ENCODE measurements around the gene DDX43. TPM values are rescaled to one million over a fixed set of nuclear protein-coding genes. Genes with fewer than 3 reads are reported as not detected.

The DDX43 gene
- total and polyA plus RNA-seq, 4 donors, result 0.13 to 0.75 (median 0.22) TPM

DNA sequence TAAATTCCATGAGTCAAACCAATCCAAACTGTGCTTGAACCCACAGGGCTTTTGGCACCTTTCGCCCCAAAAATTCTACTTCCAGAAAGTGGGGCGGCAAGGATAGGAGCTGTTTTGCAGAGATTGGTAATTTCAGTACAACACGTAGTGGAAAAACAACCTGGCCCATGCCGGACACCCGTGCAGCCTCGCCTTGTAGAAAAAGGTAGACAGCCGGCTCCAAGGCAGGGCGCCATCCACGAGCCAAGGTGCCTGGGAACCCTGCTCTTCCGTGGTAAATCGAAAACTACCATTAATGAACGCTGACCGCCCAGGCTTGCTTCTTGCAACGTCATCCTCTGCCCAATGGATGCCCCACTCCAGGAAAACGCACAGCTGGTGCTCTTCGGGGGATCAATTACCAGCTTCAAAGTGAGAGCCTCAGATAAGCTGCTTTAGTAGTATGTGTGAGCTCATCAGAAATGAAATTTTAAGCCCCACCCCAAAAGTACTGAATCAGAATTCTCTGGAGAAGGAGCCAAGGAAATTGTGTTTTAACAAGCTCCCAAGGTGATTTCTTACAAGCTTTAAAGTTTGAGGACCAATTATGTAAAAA lies 26.8 kb upstream of the DDX43 start:
- Histone ChIP-seq H3K4me1 (ENCODE audit: control insufficient read depth in 4 of 4, insufficient read depth in 4 of 4, low read length in 3 of 4) (no peaks in the 10 kb centered on the region), H3K36me3 (ENCODE audit: control insufficient read depth in 4 of 4, insufficient read depth in 3 of 4, low read depth in 1 of 4, low read length in 3 of 4) (no peaks in the 10 kb centered on the region), H3K27ac (ENCODE audit: low read depth in 1 of 2, low read length in 2 of 2) (no peak overlapping the region), H3K9me3 (ENCODE audit: control insufficient read depth in 4 of 4, low read length in 3 of 4) (peaks cover 0 to 7% (median 3%) of the 10 kb centered on the region in 4 donors), H3K9ac (ENCODE audit: low read depth in 1 of 2, low read length in 2 of 2) (no peak overlapping the region), H3K27me3 (ENCODE audit: control insufficient read depth in 4 of 4, insufficient read depth in 4 of 4, low read length in 3 of 4) (no peaks in the 10 kb centered on the region), H3K4me3 (ENCODE audit: low read depth in 1 of 3, low read length in 3 of 3) (no peak overlapping the region)
- no peak for DNase-seq (ENCODE audit: low spot score)
- WGBS, result 70% methylated on average over 16 of the region's 16 CpGs
- TF ChIP-seq NR2F2 (IDR thresholded peaks at IDR 0.05) (no peak), JUND (IDR thresholded peaks at IDR 0.05) (no peak), EGR1 (IDR thresholded peaks at IDR 0.05; ENCODE audit: low read depth in 2 of 2) (no peak), TAF1 (conservative IDR thresholded peaks at IDR 0.05) (no peak), HNF4G (IDR thresholded peaks at IDR 0.05) (no peak), SP1 (IDR thresholded peaks at IDR 0.05) (no peak), ZBTB33 (IDR thresholded peaks at IDR 0.05) (no peak), FOXA1 (IDR thresholded peaks at IDR 0.05) (no peak), FOXA2 (IDR thresholded peaks at IDR 0.05) (no peak), ATF3 (IDR thresholded peaks at IDR 0.05) (no peak), YY1 (IDR thresholded peaks at IDR 0.05) (no peak), MAX (IDR thresholded peaks at IDR 0.05) (no peak), GABPA (IDR thresholded peaks at IDR 0.05 in 1 of 2, conservative IDR thresholded peaks at IDR 0.05 in 1 of 2) (no peak), RXRA (IDR thresholded peaks at IDR 0.05) (no peak), CTCF (IDR thresholded peaks at IDR 0.05; ENCODE audit: low read depth, low read length, missing input control) (no peak), HNF4A (conservative IDR thresholded peaks at IDR 0.05) (no peak)

- Histone ChIP-seq H3K9me3 (ENCODE audit: control insufficient read depth in 4 of 4, low read length in 3 of 4) (peaks cover 0 to 7% (median 3%) of the 10 kb centered on the region in 4 donors), H3K27me3 (ENCODE audit: control insufficient read depth in 4 of 4, insufficient read depth in 4 of 4, low read length in 3 of 4) (no peaks in the 10 kb centered on the region), H3K9ac (ENCODE audit: low read depth in 1 of 2, low read length in 2 of 2) (no peak overlapping the region), H3K4me3 (ENCODE audit: low read depth in 1 of 3, low read length in 3 of 3) (no peak overlapping the region), H3K27ac (ENCODE audit: low read depth in 1 of 2, low read length in 2 of 2) (no peak overlapping the region), H3K36me3 (ENCODE audit: control insufficient read depth in 4 of 4, insufficient read depth in 3 of 4, low read depth in 1 of 4, low read length in 3 of 4) (no peaks in the 10 kb centered on the region), H3K4me1 (ENCODE audit: control insufficient read depth in 4 of 4, insufficient read depth in 4 of 4, low read length in 3 of 4) (no peaks in the 10 kb centered on the region)
- no peak for DNase-seq (ENCODE audit: low spot score)
- no peak for TF ChIP-seq FOXA1 (IDR thresholded peaks at IDR 0.05)
- no peak for TF ChIP-seq CTCF (IDR thresholded peaks at IDR 0.05; ENCODE audit: low read depth, low read length, missing input control)
- no peak for TF ChIP-seq FOXA2 (IDR thresholded peaks at IDR 0.05)
- TF ChIP-seq YY1 (IDR thresholded peaks at IDR 0.05), result no peak
- TF ChIP-seq NR2F2 (IDR thresholded peaks at IDR 0.05), result no peak
- TF ChIP-seq HNF4A (conservative IDR thresholded peaks at IDR 0.05), result no peak
- no peak for TF ChIP-seq REST (IDR thresholded peaks at IDR 0.05)
- no peak for TF ChIP-seq ZBTB33 (IDR thresholded peaks at IDR 0.05)
- no peak for TF ChIP-seq SP1 (IDR thresholded peaks at IDR 0.05)
- no peak for TF ChIP-seq TAF1 (conservative IDR thresholded peaks at IDR 0.05)
- TF ChIP-seq MAX (IDR thresholded peaks at IDR 0.05), result no peak
- TF ChIP-seq RAD21 (IDR thresholded peaks at IDR 0.05), result no peak
- WGBS, result 82% methylated on average over 4 of the region's 4 CpGs
Observed at GRCh38 chr6:73368675-73369074, 26.0 kb upstream of the DDX43 start.

Measured in liver (tissue), 9 donors.